ENCODE results near the gene KRT27. TPM values are rescaled to one million over a fixed set of nuclear protein-coding genes. Genes with fewer than 3 reads are reported as not detected.

The KRT27 gene
- total and polyA plus RNA-seq, 11 donors, result not detected

GRCh38 chr17:40778461-40778860, 3.9 kb downstream of the KRT27 start:
- intact Hi-C loops (cut with DNase I), result no loop called here
- no peaks in the 10 kb centered on the region for H3K36me3 ChIP-seq
- H3K4me3 ChIP-seq, result no peak overlapping the region
- peaks cover 0 to 55% (median 17%) of the 10 kb centered on the region in 9 donors for H3K27me3 ChIP-seq
- H3K27ac ChIP-seq, result no peak overlapping the region
- 59 to 84% (median 81%) methylated on average over 5 of the region's 5 CpGs for WGBS, 4 donors
- DNase-seq, result no peak
- ATAC-seq, result no peak
- H3K9me3 ChIP-seq, result no peaks in the 10 kb centered on the region
- TF ChIP-seq POLR2A (IDR thresholded peaks at IDR 0.05), result no peak
- TF ChIP-seq, protein P1, sequence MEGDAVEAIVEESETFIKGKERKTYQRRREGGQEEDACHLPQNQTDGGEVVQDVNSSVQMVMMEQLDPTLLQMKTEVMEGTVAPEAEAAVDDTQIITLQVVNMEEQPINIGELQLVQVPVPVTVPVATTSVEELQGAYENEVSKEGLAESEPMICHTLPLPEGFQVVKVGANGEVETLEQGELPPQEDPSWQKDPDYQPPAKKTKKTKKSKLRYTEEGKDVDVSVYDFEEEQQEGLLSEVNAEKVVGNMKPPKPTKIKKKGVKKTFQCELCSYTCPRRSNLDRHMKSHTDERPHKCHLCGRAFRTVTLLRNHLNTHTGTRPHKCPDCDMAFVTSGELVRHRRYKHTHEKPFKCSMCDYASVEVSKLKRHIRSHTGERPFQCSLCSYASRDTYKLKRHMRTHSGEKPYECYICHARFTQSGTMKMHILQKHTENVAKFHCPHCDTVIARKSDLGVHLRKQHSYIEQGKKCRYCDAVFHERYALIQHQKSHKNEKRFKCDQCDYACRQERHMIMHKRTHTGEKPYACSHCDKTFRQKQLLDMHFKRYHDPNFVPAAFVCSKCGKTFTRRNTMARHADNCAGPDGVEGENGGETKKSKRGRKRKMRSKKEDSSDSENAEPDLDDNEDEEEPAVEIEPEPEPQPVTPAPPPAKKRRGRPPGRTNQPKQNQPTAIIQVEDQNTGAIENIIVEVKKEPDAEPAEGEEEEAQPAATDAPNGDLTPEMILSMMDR (IDR thresholded peaks at IDR 0.05), result no peak
- H3K4me1 ChIP-seq, result no peaks in the 10 kb centered on the region

GRCh38 chr17:40777971-40778370, 4.4 kb downstream of the KRT27 start:
- Histone ChIP-seq H3K9me3 (no peaks in the 10 kb centered on the region), H3K36me3 (no peaks in the 10 kb centered on the region), H3K27ac (no peak overlapping the region), H3K4me3 (no peak overlapping the region), H3K27me3 (peaks cover 0 to 55% (median 17%) of the 10 kb centered on the region in 9 donors), H3K4me1 (no peaks in the 10 kb centered on the region)
- TF ChIP-seq, protein P1 (IDR thresholded peaks at IDR 0.05), result no peak
- TF ChIP-seq POLR2A (IDR thresholded peaks at IDR 0.05), result no peak
- WGBS, 4 donors, result 89 to 96% (median 90%) methylated on average over 3 of the region's 3 CpGs
- intact Hi-C loops (cut with DNase I), result no loop called here
- DNase-seq, result no peak
- no peak for ATAC-seq

- peaks cover 0 to 58% (median 17%) of the 10 kb centered on the region in 9 donors for H3K27me3 ChIP-seq
- H3K4me1 ChIP-seq, result no peaks in the 10 kb centered on the region
- no peak for DNase-seq
- no peak overlapping the region for H3K4me3 ChIP-seq
- no peak for ATAC-seq
- H3K36me3 ChIP-seq, result no peaks in the 10 kb centered on the region
- TF ChIP-seq POLR2A (IDR thresholded peaks at IDR 0.05), result no peak
- TF ChIP-seq, protein P1 (IDR thresholded peaks at IDR 0.05), result no peak
- H3K27ac ChIP-seq, result no peak overlapping the region
- 56 to 70% (median 62%) methylated on average over 7 of the region's 7 CpGs for WGBS, 4 donors
- intact Hi-C loops (cut with DNase I), result no loop called here
- H3K9me3 ChIP-seq, result no peaks in the 10 kb centered on the region
Measured at GRCh38 chr17:40777459-40777858, 4.9 kb downstream of the KRT27 start.

GRCh38 chr17:40775945-40776344, 6.4 kb downstream of the KRT27 start:
- intact Hi-C loops (cut with DNase I), result no loop called here
- peaks cover 0 to 58% (median 17%) of the 10 kb centered on the region in 9 donors for H3K27me3 ChIP-seq
- WGBS, 4 donors, result 56 to 82% (median 68%) methylated on average over 4 of the region's 4 CpGs

More at GRCh38 chr17:40775945-40776344, 6.4 kb downstream of the KRT27 start:
- ATAC-seq (peak in 1 of 4 donors; percentile 47), DNase-seq (no peak)
- no peak overlapping the region for H3K27ac ChIP-seq
- no peak overlapping the region for H3K4me3 ChIP-seq
- H3K4me1 ChIP-seq, result no peaks in the 10 kb centered on the region
- no peaks in the 10 kb centered on the region for H3K36me3 ChIP-seq
- TF ChIP-seq POLR2A (IDR thresholded peaks at IDR 0.05), result no peak
- TF ChIP-seq, protein P1 (IDR thresholded peaks at IDR 0.05), result no peak
- no peaks in the 10 kb centered on the region for H3K9me3 ChIP-seq
